WERI-Rb-1 (cell line): Measurements from ENCODE around the gene TMEM184C.

Source experiments
- DNase-seq: peaks from one replicate; pipeline ENCODE4 v3.0.0-alpha.2; 2020
- H3K27ac ChIP-seq: fragments of 250-450 bp; sonication (Bioruptor Pico); 2 replicates; pipeline ENCODE4 v1.5.1; 2020; ENCODE audit warnings: mild to moderate bottlenecking, moderate library complexity
- H3K27me3 ChIP-seq: fragments of 250-450 bp; sonication (Bioruptor Pico); 2 replicates; pipeline ENCODE4 v1.5.1; 2021; ENCODE audit warnings: mild to moderate bottlenecking, low read depth, moderate library complexity; ENCODE audit not compliant: insufficient read depth, severe bottlenecking
- H3K36me3 ChIP-seq: fragments of 250-450 bp; sonication (Bioruptor Pico); 2 replicates; pipeline ENCODE4 v1.5.1; 2020; ENCODE audit warnings: mild to moderate bottlenecking, moderate library complexity
- H3K4me3 ChIP-seq: 2 replicates; pipeline ENCODE4 v1.5.1; 2011; ENCODE audit warnings: low read depth, mild to moderate bottlenecking, control low read depth, low read length
- H3K9me3 ChIP-seq: fragments of 250-450 bp; sonication (Bioruptor Pico); 2 replicates; pipeline ENCODE4 v1.5.1; 2021; ENCODE audit warnings: mild to moderate bottlenecking, moderate library complexity; ENCODE audit not compliant: severe bottlenecking
- TF ChIP-seq, protein P1 (sequence below): IDR thresholded peaks from 2 replicates; pipeline ENCODE4 v1.5.1; 2011; ENCODE audit warnings: low read depth, mild to moderate bottlenecking, control low read depth, inconsistent platforms, low read length

The TMEM184C gene

DNA sequence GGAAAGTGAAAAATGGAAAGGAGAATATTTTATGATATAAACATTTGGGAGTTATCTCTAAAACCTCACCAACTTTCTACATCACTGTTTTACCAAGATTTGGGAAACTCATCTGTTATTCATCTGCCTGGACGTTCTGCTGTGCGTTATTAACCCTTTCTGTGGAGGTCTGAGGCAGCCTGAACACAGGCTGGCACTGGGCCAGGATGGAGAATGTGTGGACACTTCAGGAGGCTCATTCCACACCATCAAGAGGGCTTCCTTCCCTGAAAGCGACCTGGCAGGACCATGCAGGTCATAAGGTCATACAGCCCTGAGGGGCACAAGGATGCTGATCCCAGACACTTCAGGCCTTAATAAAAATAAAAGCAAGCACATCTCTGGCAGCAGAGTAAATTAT, 31.2 kb upstream of the TMEM184C start:
- no peak for DNase-seq
- H3K36me3 ChIP-seq = no peaks in the 10 kb centered on the region
- H3K4me3 ChIP-seq = no peak overlapping the region
- H3K9me3 ChIP-seq = peaks cover 11% of the 10 kb centered on the region
- no peak overlapping the region for H3K27ac ChIP-seq
- H3K27me3 ChIP-seq = no peaks in the 10 kb centered on the region
- TF ChIP-seq, protein P1, sequence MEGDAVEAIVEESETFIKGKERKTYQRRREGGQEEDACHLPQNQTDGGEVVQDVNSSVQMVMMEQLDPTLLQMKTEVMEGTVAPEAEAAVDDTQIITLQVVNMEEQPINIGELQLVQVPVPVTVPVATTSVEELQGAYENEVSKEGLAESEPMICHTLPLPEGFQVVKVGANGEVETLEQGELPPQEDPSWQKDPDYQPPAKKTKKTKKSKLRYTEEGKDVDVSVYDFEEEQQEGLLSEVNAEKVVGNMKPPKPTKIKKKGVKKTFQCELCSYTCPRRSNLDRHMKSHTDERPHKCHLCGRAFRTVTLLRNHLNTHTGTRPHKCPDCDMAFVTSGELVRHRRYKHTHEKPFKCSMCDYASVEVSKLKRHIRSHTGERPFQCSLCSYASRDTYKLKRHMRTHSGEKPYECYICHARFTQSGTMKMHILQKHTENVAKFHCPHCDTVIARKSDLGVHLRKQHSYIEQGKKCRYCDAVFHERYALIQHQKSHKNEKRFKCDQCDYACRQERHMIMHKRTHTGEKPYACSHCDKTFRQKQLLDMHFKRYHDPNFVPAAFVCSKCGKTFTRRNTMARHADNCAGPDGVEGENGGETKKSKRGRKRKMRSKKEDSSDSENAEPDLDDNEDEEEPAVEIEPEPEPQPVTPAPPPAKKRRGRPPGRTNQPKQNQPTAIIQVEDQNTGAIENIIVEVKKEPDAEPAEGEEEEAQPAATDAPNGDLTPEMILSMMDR = no peak

GRCh38 chr4:147586637-147587036, 30.6 kb upstream of the TMEM184C start:
- no peaks in the 10 kb centered on the region for H3K36me3 ChIP-seq
- no peaks in the 10 kb centered on the region for H3K27me3 ChIP-seq
- H3K9me3 ChIP-seq = peaks cover 11% of the 10 kb centered on the region
- TF ChIP-seq, protein P1 = no peak
- H3K4me3 ChIP-seq = no peak overlapping the region
- no peak overlapping the region for H3K27ac ChIP-seq
- no peak for DNase-seq

- Histone ChIP-seq H3K27ac (no peak overlapping the region), H3K9me3 (peaks cover 9% of the 10 kb centered on the region), H3K27me3 (no peaks in the 10 kb centered on the region), H3K4me3 (no peak overlapping the region), H3K36me3 (no peaks in the 10 kb centered on the region)
- TF ChIP-seq, protein P1 = no peak
- DNase-seq = no peak
Measured at GRCh38 chr4:147587041-147587440, 30.2 kb upstream of the TMEM184C start.

- Histone ChIP-seq H3K27me3 (no peaks in the 10 kb centered on the region), H3K27ac (no peak overlapping the region), H3K36me3 (no peaks in the 10 kb centered on the region), H3K4me3 (no peak overlapping the region), H3K9me3 (peaks cover 2% of the 10 kb centered on the region)
- no peak for DNase-seq
- TF ChIP-seq, protein P1 = no peak
Measured at GRCh38 chr4:147589586-147589985, 27.6 kb upstream of the TMEM184C start.

DNA sequence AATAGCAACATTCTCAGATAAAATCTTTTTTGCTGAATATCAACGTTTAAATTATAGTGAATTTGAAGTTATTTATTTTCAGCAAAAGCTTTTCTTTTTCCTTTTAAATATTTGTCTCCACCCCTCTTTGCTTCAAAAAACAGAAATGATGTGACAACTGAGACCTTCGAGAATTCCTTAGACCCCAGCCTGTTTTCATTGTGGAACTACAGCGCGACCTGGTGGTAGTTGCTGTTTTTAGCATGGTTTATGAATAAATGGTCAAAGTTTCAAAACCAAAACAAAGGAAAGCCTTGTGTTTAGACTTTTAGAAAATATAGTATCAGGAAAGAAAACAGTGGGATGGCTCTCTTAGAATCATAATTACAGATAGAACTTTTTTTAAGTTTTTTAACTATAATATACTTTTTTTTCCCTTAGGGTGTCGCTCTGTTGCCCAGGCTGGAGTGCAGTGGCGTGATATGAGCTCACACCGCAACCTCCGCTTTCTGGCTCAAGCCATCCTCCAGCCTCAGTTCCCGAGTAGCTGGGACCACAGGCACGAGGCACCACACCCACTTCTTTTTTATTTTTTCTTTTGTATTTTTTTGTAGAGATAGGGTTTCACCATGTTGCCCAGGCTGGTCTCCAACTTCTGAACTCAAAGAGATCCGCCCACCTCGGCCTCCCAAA, 26.8 kb upstream of the TMEM184C start:
- Histone ChIP-seq H3K27ac (no peak overlapping the region), H3K4me3 (no peak overlapping the region), H3K27me3 (no peaks in the 10 kb centered on the region), H3K36me3 (no peaks in the 10 kb centered on the region), H3K9me3 (no peaks in the 10 kb centered on the region)
- DNase-seq = peak; percentile 73
- TF ChIP-seq, protein P1 = peak; percentile 68

GRCh38 chr4:147591106-147591505, 26.1 kb upstream of the TMEM184C start:
- Histone ChIP-seq H3K36me3 (no peaks in the 10 kb centered on the region), H3K9me3 (no peaks in the 10 kb centered on the region), H3K27ac (no peak overlapping the region), H3K27me3 (no peaks in the 10 kb centered on the region), H3K4me3 (no peak overlapping the region)
- no peak for DNase-seq
- TF ChIP-seq, protein P1 = no peak
